Mesothelial cell of epicardium (in vitro differentiated cells): ENCODE results near the gene UBE3C. TPM values are rescaled to one million over a fixed set of nuclear protein-coding genes. Genes with fewer than 3 reads are reported as not detected.
"Not testable (repeated sequence)": the region's sequence is repeated elsewhere in the genome, so short reads cannot be mapped to it uniquely, and the experiment has no call there.

Experiments
- DNase-seq, 2 experiments: peaks; one replicate each; pipeline ENCODE4 v3.0.0; 2021; ENCODE audit warnings: low spot score in 2 of 2; ENCODE audit not compliant: unreplicated experiment in 2 of 2
- H3K27ac Mint-ChIP-seq: 2 replicates; pipeline ENCODE4 v1.8.0; 2021; ENCODE audit warnings: mixed read lengths
- H3K27me3 Mint-ChIP-seq: 2 replicates; pipeline ENCODE4 v1.8.0; 2021; ENCODE audit warnings: low read depth, mixed read lengths
- H3K36me3 Mint-ChIP-seq: 2 replicates; pipeline ENCODE4 v1.8.0; 2021; ENCODE audit warnings: mixed read lengths
- H3K4me1 Mint-ChIP-seq: 2 replicates; pipeline ENCODE4 v1.8.0; 2021; ENCODE audit warnings: mixed read lengths
- H3K4me3 Mint-ChIP-seq: 2 replicates; pipeline ENCODE4 v1.8.0; 2021; ENCODE audit warnings: mild to moderate bottlenecking, moderate library complexity, mixed read lengths
- H3K9me3 Mint-ChIP-seq: 2 replicates; pipeline ENCODE4 v1.8.0; 2021; ENCODE audit warnings: mixed read lengths
- CTCF ChIP-seq: fragments of 200-600 bp; sonication (generic); IDR thresholded peaks from one replicate; pipeline ENCODE4 v1.5.0; 2021; ENCODE audit warnings: antibody characterized with exemption; ENCODE audit not compliant: unreplicated experiment
- total RNA-seq: library from RNA; stranded (reverse); gene quantifications from 3 replicates; pipeline ENCODE4 v1.2.1, GENCODE V29; 2021

The UBE3C gene
- total RNA-seq, 1 donor from 2014 or later: 58.8 TPM

- Mint-ChIP-seq H3K9me3 (no peaks in the 10 kb centered on the region), H3K27ac (no peak overlapping the region), H3K27me3 (peaks cover 16% of the 10 kb centered on the region), H3K4me3 (no peak overlapping the region), H3K4me1 (no peaks in the 10 kb centered on the region), H3K36me3 (no peaks in the 10 kb centered on the region)
- no peak for DNase-seq
- TF ChIP-seq CTCF: no peak
Measured at GRCh38 chr7:157125376-157126223, 13.1 kb upstream of the UBE3C start.

GRCh38 chr7:157126921-157127320 is 11.8 kb upstream of the UBE3C start:
- Mint-ChIP-seq H3K27ac (no peak overlapping the region), H3K4me1 (no peaks in the 10 kb centered on the region), H3K9me3 (no peaks in the 10 kb centered on the region), H3K4me3 (no peak overlapping the region), H3K36me3 (no peaks in the 10 kb centered on the region), H3K27me3 (peaks cover 25% of the 10 kb centered on the region)
- no peak for DNase-seq
- no peak for TF ChIP-seq CTCF

- TF ChIP-seq CTCF: no peak
- no peak for DNase-seq
- Mint-ChIP-seq H3K36me3 (no peaks in the 10 kb centered on the region), H3K27ac (no peak overlapping the region), H3K4me1 (no peaks in the 10 kb centered on the region), H3K27me3 (peaks cover 35% of the 10 kb centered on the region), H3K4me3 (no peak overlapping the region), H3K9me3 (no peaks in the 10 kb centered on the region)
Measured at GRCh38 chr7:157129200-157129599, 9.5 kb upstream of the UBE3C start.

- H3K9me3 Mint-ChIP-seq: no peaks in the 10 kb centered on the region
- DNase-seq: no peak
- H3K27me3 Mint-ChIP-seq: peaks cover 35% of the 10 kb centered on the region
- no peak for TF ChIP-seq CTCF
- no peaks in the 10 kb centered on the region for H3K4me1 Mint-ChIP-seq
- no peaks in the 10 kb centered on the region for H3K36me3 Mint-ChIP-seq
- no peak overlapping the region for H3K4me3 Mint-ChIP-seq
- H3K27ac Mint-ChIP-seq: no peak overlapping the region
Measured at GRCh38 chr7:157129907-157130460, 8.7 kb upstream of the UBE3C start.

- not testable (repeated sequence) for H3K27ac Mint-ChIP-seq, DNase-seq, H3K9me3 Mint-ChIP-seq, H3K4me3 Mint-ChIP-seq, H3K36me3 Mint-ChIP-seq, H3K4me1 Mint-ChIP-seq
- H3K27me3 Mint-ChIP-seq: peaks cover 35% of the 10 kb centered on the region
Measured at GRCh38 chr7:157130849-157131248, 7.9 kb upstream of the UBE3C start.

GRCh38 chr7:157132796-157133195 is 5.9 kb upstream of the UBE3C start:
- no peak for TF ChIP-seq CTCF
- no peak for DNase-seq

More at GRCh38 chr7:157132796-157133195, 5.9 kb upstream of the UBE3C start:
- H3K27ac Mint-ChIP-seq: no peak overlapping the region
- H3K9me3 Mint-ChIP-seq: no peaks in the 10 kb centered on the region
- no peak overlapping the region for H3K4me3 Mint-ChIP-seq
- peaks cover 5% of the 10 kb centered on the region for H3K4me1 Mint-ChIP-seq
- no peaks in the 10 kb centered on the region for H3K36me3 Mint-ChIP-seq
- peaks cover 35% of the 10 kb centered on the region for H3K27me3 Mint-ChIP-seq
